LNCAP (cell line): ENCODE data around the gene POLD2.

Experiments used
- CTCF ChIP-seq: fragments of 450-650 bp; IDR thresholded peaks from 2 replicates; pipeline ENCODE4 v1.5.1; 2017; ENCODE audit warnings: mild to moderate bottlenecking

POLD2 gene

GRCh38 chr7:44150466-44150832 is 27.1 kb upstream of the POLD2 start:
- no peak for TF ChIP-seq CTCF

- TF ChIP-seq CTCF = no peak
Measured at GRCh38 chr7:44149571-44150465, 26.5 kb upstream of the POLD2 start.

- no peak for TF ChIP-seq CTCF
Measured at GRCh38 chr7:44148961-44149536, 25.7 kb upstream of the POLD2 start.

GRCh38 chr7:44148166-44148565 is 24.8 kb upstream of the POLD2 start:
- TF ChIP-seq CTCF = no peak

- no peak for TF ChIP-seq CTCF
Measured at GRCh38 chr7:44147026-44147991, 24.0 kb upstream of the POLD2 start.

GRCh38 chr7:44145969-44146911 is 22.9 kb upstream of the POLD2 start:
- no peak for TF ChIP-seq CTCF
